SJCRH30 (cell line): Measurements from ENCODE around the gene MS4A3. TPM values are rescaled to one million over a fixed set of nuclear protein-coding genes. Genes with fewer than 3 reads are reported as not detected.
A peak's percentile ranks its signal among the peaks of the same experiment; 100 is the strongest.
"Not testable (repeated sequence)": the region's sequence is repeated elsewhere in the genome, so short reads cannot be mapped to it uniquely, and the experiment has no call there.

Experiments used
- DNase-seq, 2 experiments: peaks; one replicate each; pipeline ENCODE4 v3.0.0-alpha.2; 2015 to 2020
- H3K27ac ChIP-seq: fragments of 250-450 bp; sonication (Bioruptor Pico); 2 replicates; pipeline ENCODE4 v1.5.1; 2020; ENCODE audit warnings: mild to moderate bottlenecking, moderate library complexity
- H3K27me3 ChIP-seq: fragments of 250-450 bp; sonication (Bioruptor Pico); 2 replicates; pipeline ENCODE4 v1.5.1; 2020; ENCODE audit warnings: mild to moderate bottlenecking, moderate library complexity
- H3K36me3 ChIP-seq: fragments of 250-450 bp; sonication (Bioruptor Pico); 2 replicates; pipeline ENCODE4 v1.5.1; 2020; ENCODE audit warnings: mild to moderate bottlenecking, moderate library complexity
- H3K4me1 ChIP-seq: fragments of 250-450 bp; sonication (Bioruptor Pico); 2 replicates; pipeline ENCODE4 v1.5.1; 2020; ENCODE audit warnings: mild to moderate bottlenecking, moderate library complexity
- H3K4me3 ChIP-seq: fragments of 250-450 bp; sonication (Bioruptor Pico); 2 replicates; pipeline ENCODE4 v1.5.1; 2020; ENCODE audit warnings: mild to moderate bottlenecking, moderate library complexity
- H3K9me3 ChIP-seq: fragments of 250-450 bp; sonication (Bioruptor Pico); replicated peaks from 2 replicates; pipeline ENCODE4 v1.5.1; 2020; ENCODE audit warnings: mild to moderate bottlenecking, moderate library complexity
- total RNA-seq: library from RNA; depleted of rRNA; stranded (reverse); fragments of >200 nt; shearing (Covaris generic); gene quantifications from 2 replicates; pipeline ENCODE4 v1.2.3, GENCODE V29; 2014

The MS4A3 gene
- total RNA-seq, 1 experiment from 2014 or later, result not detected

DNA sequence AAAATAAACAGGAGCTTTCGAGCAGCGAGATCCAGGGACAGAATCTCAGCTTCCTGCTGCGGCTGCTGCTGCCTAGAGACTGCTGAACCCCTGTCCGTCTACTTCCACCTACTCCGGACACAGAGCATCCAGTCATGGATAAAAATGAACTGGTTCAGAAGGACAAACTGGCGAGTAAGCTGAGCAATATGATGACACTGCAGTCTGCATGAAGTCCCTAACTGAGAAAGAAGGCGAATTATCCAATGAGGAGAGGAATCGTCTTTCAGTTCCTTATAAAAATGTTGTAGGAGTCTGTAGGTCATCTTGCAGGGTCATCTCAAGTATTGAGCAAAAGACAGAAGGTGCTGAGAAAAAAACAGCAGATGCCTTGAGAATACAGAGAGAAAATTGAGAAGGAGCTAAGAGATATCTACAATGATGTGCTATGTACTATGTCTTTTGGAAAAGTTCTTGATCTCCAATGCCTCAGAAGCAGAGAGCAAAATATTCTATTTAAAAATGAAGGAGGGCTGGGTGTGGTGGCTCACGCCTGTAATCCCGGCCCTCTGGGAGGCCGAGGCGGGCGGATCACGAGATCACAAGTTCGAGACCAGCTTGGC is 20.9 kb downstream of the MS4A3 start:
- no peak for DNase-seq
- H3K9me3 ChIP-seq, result no peaks in the 10 kb centered on the region
- no peaks in the 10 kb centered on the region for H3K4me1 ChIP-seq
- no peaks in the 10 kb centered on the region for H3K27me3 ChIP-seq
- no peak overlapping the region for H3K27ac ChIP-seq
- H3K4me3 ChIP-seq, result no peak overlapping the region
- no peaks in the 10 kb centered on the region for H3K36me3 ChIP-seq

DNA sequence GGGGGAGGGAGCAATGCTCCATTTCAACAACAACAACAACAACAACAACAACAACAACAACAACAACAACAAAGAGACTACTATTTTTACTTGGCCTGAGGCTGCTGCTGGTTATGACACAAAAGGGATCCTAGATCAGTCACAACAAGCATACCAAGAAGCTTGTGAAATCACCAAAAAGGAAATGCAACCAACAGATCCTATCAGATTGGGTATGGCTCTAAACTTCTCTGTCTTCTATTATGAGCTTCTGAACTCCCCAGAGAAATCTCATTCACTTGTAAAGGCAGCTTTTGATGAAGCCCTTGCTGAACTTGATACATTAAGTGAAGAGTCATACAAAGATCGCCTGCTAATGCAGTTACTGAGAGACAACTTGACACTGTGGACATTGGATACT is 21.5 kb downstream of the MS4A3 start:
- Histone ChIP-seq H3K4me3 (no peak overlapping the region), H3K36me3 (no peaks in the 10 kb centered on the region), H3K9me3 (no peaks in the 10 kb centered on the region), H3K27me3 (no peaks in the 10 kb centered on the region), H3K4me1 (no peaks in the 10 kb centered on the region), H3K27ac (no peak overlapping the region)
- DNase-seq, result peak in 1 of 2 experiments; percentile 3

GRCh38 chr11:60078745-60079144 is 22.3 kb downstream of the MS4A3 start:
- peak in 1 of 2 experiments; percentile 16 for DNase-seq
- no peaks in the 10 kb centered on the region for H3K4me1 ChIP-seq
- H3K27me3 ChIP-seq, result no peaks in the 10 kb centered on the region
- H3K4me3 ChIP-seq, result no peak overlapping the region
- H3K9me3 ChIP-seq, result no peaks in the 10 kb centered on the region
- no peaks in the 10 kb centered on the region for H3K36me3 ChIP-seq
- peak overlapping the region; percentile 7; the same call in 1 of the 2 replicates for H3K27ac ChIP-seq

- Histone ChIP-seq H3K4me3 (no peak overlapping the region), H3K27ac (no peak overlapping the region), H3K9me3 (no peaks in the 10 kb centered on the region), H3K27me3 (no peaks in the 10 kb centered on the region), H3K36me3 (no peaks in the 10 kb centered on the region), H3K4me1 (no peaks in the 10 kb centered on the region)
- DNase-seq, result no peak
These were observed 24.1 kb downstream of the MS4A3 start for GRCh38 chr11:60080535-60080934.

DNA sequence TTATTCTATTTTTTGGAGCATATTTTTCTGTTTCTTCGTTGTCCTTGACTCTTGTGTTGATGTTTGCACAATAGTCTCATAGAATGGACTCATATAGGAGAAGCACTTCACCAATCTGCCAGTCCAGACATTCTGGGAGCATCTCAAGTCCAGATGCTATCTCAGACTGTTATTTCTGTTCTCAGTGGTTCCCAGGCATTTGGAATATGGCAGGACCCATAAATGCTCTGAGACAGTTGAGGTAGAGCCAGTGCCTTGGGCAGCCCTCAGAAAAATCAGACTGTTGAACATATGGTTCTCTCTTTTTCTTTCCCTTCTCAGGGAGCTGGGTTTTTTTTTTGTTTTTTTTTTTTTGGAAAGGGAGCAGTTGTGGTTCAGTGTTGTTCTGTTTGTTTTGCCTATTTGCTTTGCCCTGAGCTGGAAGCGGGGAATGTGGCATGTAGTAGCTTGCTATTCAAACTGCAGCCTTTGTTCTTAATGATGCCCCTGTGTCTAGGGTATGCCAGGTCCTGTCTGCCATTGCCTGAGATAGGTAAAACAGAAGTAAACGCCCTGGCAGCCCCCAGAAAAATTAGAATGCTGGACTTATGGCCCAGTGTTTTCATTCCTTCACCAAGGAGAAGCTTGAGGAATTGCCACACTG is 28.3 kb downstream of the MS4A3 start:
- H3K27ac ChIP-seq, result no peak overlapping the region
- no peaks in the 10 kb centered on the region for H3K4me1 ChIP-seq
- no peaks in the 10 kb centered on the region for H3K9me3 ChIP-seq
- no peaks in the 10 kb centered on the region for H3K27me3 ChIP-seq
- no peak overlapping the region for H3K4me3 ChIP-seq
- DNase-seq, result no peak
- no peaks in the 10 kb centered on the region for H3K36me3 ChIP-seq

GRCh38 chr11:60085909-60086308 is 29.4 kb downstream of the MS4A3 start:
- H3K4me3 ChIP-seq, result no peak overlapping the region
- H3K27ac ChIP-seq, result no peak overlapping the region
- H3K27me3 ChIP-seq, result no peaks in the 10 kb centered on the region
- H3K36me3 ChIP-seq, result no peaks in the 10 kb centered on the region
- DNase-seq, result no peak
- H3K4me1 ChIP-seq, result no peaks in the 10 kb centered on the region
- no peaks in the 10 kb centered on the region for H3K9me3 ChIP-seq

DNA sequence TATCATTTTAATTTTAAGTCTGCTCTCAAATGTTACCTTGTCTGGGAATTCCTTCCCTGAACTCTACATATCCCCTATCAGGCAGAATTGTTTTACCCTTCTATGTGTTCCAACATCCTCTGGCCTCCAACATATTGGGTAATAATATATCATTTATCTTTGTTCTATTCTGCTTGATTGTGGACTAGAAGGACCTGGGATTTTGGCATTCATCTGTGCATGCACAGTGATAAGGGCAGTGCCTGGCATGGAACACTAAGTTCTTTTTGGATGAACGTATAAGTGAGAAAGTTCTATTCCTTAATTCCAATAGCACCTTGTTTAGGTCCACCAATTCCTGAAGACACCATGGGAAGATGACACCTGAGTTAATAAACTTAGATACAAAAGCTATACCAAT is 30.8 kb downstream of the MS4A3 start:
- Histone ChIP-seq H3K4me1 (no peaks in the 10 kb centered on the region), H3K9me3 (no peaks in the 10 kb centered on the region), H3K4me3 (no peak overlapping the region), H3K27ac (no peak overlapping the region), H3K27me3 (no peaks in the 10 kb centered on the region), H3K36me3 (no peaks in the 10 kb centered on the region)
- DNase-seq, result no peak

- H3K27me3 ChIP-seq, result no peaks in the 10 kb centered on the region
These were observed 31.9 kb downstream of the MS4A3 start, which contains the start of gene MS4A2 for GRCh38 chr11:60088364-60088763. TSS of gene MS4A2 (plus strand) at chr11:60088664. CDS start at chr11:60088766, 102 bp downstream.

GRCh38 chr11:60095477-60096120 is 39.1 kb downstream of the MS4A3 start:
- Histone ChIP-seq H3K4me1 (no peaks in the 10 kb centered on the region), H3K9me3 (no peaks in the 10 kb centered on the region), H3K4me3 (no peak overlapping the region), H3K27me3 (no peaks in the 10 kb centered on the region), H3K36me3 (no peaks in the 10 kb centered on the region), H3K27ac (no peak overlapping the region)
- no peak for DNase-seq

More at GRCh38 chr11:60088364-60088763, 31.9 kb downstream of the MS4A3 start, which contains the start of gene MS4A2:
- no peak within 1 kb of the TSS for H3K4me3 ChIP-seq
- H3K27ac ChIP-seq, result no peak within 1 kb of the TSS
- H3K36me3 ChIP-seq, result no peaks in the 10 kb centered on the region
- no peak for DNase-seq
- H3K9me3 ChIP-seq, result no peaks in the 10 kb centered on the region
- no peaks in the 10 kb centered on the region for H3K4me1 ChIP-seq

- no peaks in the 10 kb centered on the region for H3K4me1 ChIP-seq
- H3K27me3 ChIP-seq, result no peaks in the 10 kb centered on the region
- no peak overlapping the region for H3K27ac ChIP-seq
- no peak overlapping the region for H3K4me3 ChIP-seq
- no peak for DNase-seq
- H3K36me3 ChIP-seq, result no peaks in the 10 kb centered on the region
- H3K9me3 ChIP-seq, result no peaks in the 10 kb centered on the region
These were observed 40.7 kb downstream of the MS4A3 start for GRCh38 chr11:60097189-60097588.

DNA sequence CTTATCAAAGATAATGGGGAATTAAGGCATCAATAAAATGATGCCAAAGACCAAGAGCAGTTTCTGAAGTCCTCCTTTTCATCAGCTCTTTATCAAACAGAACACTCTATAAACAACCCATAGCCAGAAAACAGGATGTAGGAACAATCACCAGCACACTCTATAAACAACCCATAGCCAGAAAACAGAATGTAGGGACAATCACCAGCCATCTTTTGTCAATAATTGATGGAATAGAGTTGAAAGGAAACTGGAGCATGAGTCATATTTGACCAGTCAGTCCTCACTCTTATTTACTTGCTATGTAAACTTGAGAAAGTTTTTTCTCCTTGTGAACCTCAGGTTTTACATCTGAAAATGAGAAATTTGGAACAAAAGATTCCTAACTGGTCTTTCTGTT is 42.0 kb downstream of the MS4A3 start:
- no peak for DNase-seq
- no peak overlapping the region for H3K4me3 ChIP-seq
- no peaks in the 10 kb centered on the region for H3K27me3 ChIP-seq
- no peaks in the 10 kb centered on the region for H3K4me1 ChIP-seq
- H3K9me3 ChIP-seq, result no peaks in the 10 kb centered on the region
- H3K36me3 ChIP-seq, result no peaks in the 10 kb centered on the region
- no peak overlapping the region for H3K27ac ChIP-seq

- no peaks in the 10 kb centered on the region for H3K36me3 ChIP-seq
- no peak overlapping the region for H3K4me3 ChIP-seq
- DNase-seq, result no peak
- no peaks in the 10 kb centered on the region for H3K27me3 ChIP-seq
- H3K9me3 ChIP-seq, result no peaks in the 10 kb centered on the region
- no peaks in the 10 kb centered on the region for H3K4me1 ChIP-seq
- H3K27ac ChIP-seq, result no peak overlapping the region
These were observed 44.1 kb downstream of the MS4A3 start for GRCh38 chr11:60100516-60100915.

DNA sequence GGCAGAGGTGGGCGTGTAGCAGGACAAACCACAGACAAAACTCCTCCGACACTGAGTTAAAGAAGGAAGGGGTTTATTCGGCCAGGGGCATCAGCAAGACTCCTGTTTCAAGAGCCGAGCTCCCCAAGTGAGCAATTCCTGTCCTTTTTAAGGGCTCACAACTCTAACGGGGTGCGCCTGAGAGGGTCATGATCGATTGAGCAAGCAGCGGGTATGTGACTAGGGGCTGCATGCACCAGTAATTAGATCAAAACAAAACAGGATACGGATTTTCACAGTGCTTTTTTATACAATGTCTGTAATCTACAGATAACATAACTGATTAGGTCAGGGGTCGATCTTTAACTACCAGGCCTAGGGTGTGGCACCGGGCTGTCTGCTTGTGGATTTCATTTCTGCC is 44.9 kb downstream of the MS4A3 start:
- H3K27ac ChIP-seq, DNase-seq, H3K27me3 ChIP-seq, H3K4me3 ChIP-seq, H3K9me3 ChIP-seq, H3K4me1 ChIP-seq, H3K36me3 ChIP-seq: not testable (repeated sequence)

- H3K27me3 ChIP-seq, result not testable (repeated sequence)
These were observed 48.1 kb downstream of the MS4A3 start for GRCh38 chr11:60104471-60105115.

GRCh38 chr11:60108631-60109030 is 52.2 kb downstream of the MS4A3 start:
- not testable (repeated sequence) for H3K4me1 ChIP-seq, H3K27ac ChIP-seq, H3K9me3 ChIP-seq, H3K4me3 ChIP-seq, H3K27me3 ChIP-seq, DNase-seq, H3K36me3 ChIP-seq

More at GRCh38 chr11:60104471-60105115, 48.1 kb downstream of the MS4A3 start:
- not testable (repeated sequence) for H3K27ac ChIP-seq, H3K36me3 ChIP-seq, H3K4me1 ChIP-seq, DNase-seq, H3K9me3 ChIP-seq, H3K4me3 ChIP-seq
